Activated CD4-positive, alpha-beta memory T cell treated with anti-CD3 and anti-CD28 coated beads for 36 hours (primary cell): Measurements from ENCODE around the gene GNB4. TPM values are rescaled to one million over a fixed set of nuclear protein-coding genes. Genes with fewer than 3 reads are reported as not detected.
A peak's percentile ranks its signal among the peaks of the same experiment; 100 is the strongest.

Source experiments
- CTCF ChIA-PET: fragments of 350-600 bp; sonication (Branson Sonifier 250); formaldehyde crosslinking; loops from one replicate; lab custom pipeline; 2021; ENCODE audit warnings: antibody characterized with exemption, inconsistent platforms; lab: Charles Lee
- POLR2A ChIA-PET: fragments of 350-600 bp; sonication (Branson Sonifier 250); formaldehyde crosslinking; loops from one replicate; lab custom pipeline; 2021; ENCODE audit warnings: antibody characterized with exemption; lab: Charles Lee
- DNase-seq: peaks from one replicate; pipeline ENCODE4 v3.0.0-alpha.2; 2020
- H3K27ac Mint-ChIP-seq: one replicate; pipeline ENCODE4 v1.8.0; 2021; ENCODE audit warnings: mixed read lengths
- H3K27me3 Mint-ChIP-seq: one replicate; pipeline ENCODE4 v1.8.0; 2021; ENCODE audit warnings: mixed read lengths
- H3K36me3 Mint-ChIP-seq: one replicate; pipeline ENCODE4 v1.8.0; 2021; ENCODE audit warnings: mixed read lengths
- H3K4me1 Mint-ChIP-seq: one replicate; pipeline ENCODE4 v1.8.0; 2021; ENCODE audit warnings: low read depth, mixed read lengths
- H3K4me3 Mint-ChIP-seq: one replicate; pipeline ENCODE4 v1.8.0; 2021; ENCODE audit warnings: mild to moderate bottlenecking, mixed read lengths
- H3K9me3 Mint-ChIP-seq: one replicate; pipeline ENCODE4 v1.8.0; 2021; ENCODE audit warnings: mixed read lengths
- intact Hi-C: fragments of 100-400 bp; cut with micrococcal nuclease; formaldehyde crosslinking; loops from one replicate; pipeline ENCODE4 v1.15.1; 2023
- total RNA-seq, 2 experiments: library from RNA; stranded (reverse); gene quantifications; one replicate each; pipeline ENCODE4 v1.2.3, GENCODE V29; 2021

Gene GNB4
- total RNA-seq = under 1 TPM; 0.51 to 0.59 TPM

DNA sequence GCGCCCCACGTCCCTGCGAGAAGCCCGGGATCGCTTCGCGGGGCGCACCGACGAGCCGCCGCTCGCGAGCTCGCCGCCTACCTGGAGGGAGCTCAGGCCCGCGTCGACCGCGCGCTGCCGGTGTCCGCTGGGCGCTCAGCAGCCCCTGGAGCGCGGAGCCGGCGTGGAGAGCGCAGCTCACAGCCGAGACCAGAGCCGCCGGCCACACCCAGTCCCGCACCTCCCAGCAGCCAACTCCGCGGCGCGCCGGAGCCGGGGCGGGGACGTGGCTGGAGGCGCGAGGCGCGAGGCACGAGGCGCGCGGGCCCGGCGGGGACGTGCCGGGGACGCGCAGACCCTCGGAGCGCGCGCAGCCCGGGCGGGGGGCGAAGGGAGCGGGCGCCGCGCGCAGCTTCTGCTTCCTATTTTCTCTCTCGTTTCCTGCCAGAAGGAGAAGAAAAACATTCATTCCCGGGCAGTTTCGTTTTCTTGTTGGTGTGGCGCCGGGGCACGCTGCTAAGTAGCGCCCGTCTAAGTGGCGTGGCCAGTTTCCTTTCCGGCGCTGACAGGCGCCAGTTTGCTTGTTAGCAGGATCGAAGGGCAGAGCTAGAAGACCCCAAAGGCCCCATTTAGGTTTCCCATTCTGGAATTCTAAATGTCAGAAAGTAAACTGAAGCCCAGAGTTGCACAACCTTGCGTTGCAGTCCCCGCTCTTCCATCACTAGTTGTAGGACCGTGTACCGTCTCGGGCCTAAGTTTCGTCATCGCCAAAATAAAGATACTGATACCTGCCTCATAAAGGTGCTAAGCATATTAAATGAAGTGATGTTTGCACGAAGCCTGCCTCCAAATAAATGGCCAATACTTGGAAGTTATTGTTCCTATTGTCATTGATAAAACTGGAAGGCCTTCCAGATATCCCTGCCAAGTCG lies at the start of gene GNB4:
TSS of gene GNB4 (minus strand) at position 206 of the 911 bp plus-strand sequence. CDS start 25,270 bp downstream, outside the sequence.
- Mint-ChIP-seq H3K36me3 (peaks cover 1% of the 10 kb centered on the region), H3K27me3 (peaks cover 58% of the 10 kb centered on the region), H3K9me3 (no peaks in the 10 kb centered on the region), H3K4me1 (peaks cover 14% of the 10 kb centered on the region), H3K4me3 (peak within 1 kb of the TSS; percentile 68), H3K27ac (no peak within 1 kb of the TSS)
- DNase-seq = peak; percentile 56
- ChIA-PET POLR2A (interaction anchor here (0.6 kb wide), 1 partner anchor 10 kb away, joined by 5 read pairs; no protein-coding TSS in a partner anchor), CTCF (no interaction called here)
- intact Hi-C loops = loop anchor here (1.0 to 2.0 kb wide), 2 partner anchors 104 to 111 kb away; partner anchors contain the start of genes ACTL6A and MFN1

GRCh38 chr3:179495483-179495882 lies 44.2 kb upstream of the GNB4 start:
- H3K27me3 Mint-ChIP-seq = no peaks in the 10 kb centered on the region
- H3K27ac Mint-ChIP-seq = no peak overlapping the region
- DNase-seq = no peak
- CTCF ChIA-PET = no interaction called here
- peaks cover 58% of the 10 kb centered on the region for H3K9me3 Mint-ChIP-seq
- POLR2A ChIA-PET = no interaction called here
- no peak overlapping the region for H3K4me3 Mint-ChIP-seq
- peaks cover 10% of the 10 kb centered on the region for H3K36me3 Mint-ChIP-seq
- intact Hi-C loops = no loop called here
- no peaks in the 10 kb centered on the region for H3K4me1 Mint-ChIP-seq

DNA sequence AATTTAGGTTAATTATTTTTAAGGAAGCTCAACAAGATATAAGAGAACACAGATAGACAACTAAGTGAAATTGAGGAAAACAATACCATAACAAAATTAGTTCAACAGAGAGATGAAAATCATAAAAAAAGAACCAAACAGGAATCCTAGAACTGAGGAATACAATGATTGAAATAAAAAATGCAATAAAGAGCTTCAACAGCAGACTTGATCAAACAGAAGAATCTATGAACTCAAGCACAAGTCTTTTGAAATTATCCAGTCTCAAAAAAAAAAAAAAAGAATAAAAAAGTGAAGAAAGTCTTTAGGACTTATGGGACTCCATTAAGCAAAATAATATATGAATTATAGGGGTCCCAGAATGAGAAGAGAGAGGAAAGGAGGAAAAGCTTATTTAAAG lies 42.0 kb upstream of the GNB4 start:
- ChIA-PET CTCF (no interaction called here), POLR2A (no interaction called here)
- peaks cover 64% of the 10 kb centered on the region for H3K9me3 Mint-ChIP-seq

DNA sequence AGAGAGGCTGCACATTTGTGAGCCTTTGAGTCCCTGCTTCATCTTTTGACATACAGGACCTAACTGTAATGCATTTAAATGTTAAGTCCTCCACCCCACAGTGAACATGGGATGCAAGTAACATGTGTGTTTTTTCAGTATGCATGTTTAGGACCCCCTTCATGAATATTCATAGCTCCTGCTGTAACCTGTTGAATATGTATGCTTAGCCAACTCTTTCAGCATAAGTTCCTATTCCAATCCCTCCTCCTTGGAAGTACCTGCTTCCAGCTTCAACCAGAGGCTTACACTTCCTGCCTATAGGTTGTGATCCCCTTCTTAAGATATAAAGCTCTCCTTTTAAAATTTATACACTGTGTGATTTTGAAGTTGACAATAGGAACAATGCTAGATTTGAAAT lies 36.9 kb upstream of the GNB4 start:
- Mint-ChIP-seq H3K27me3 (no peaks in the 10 kb centered on the region), H3K9me3 (peaks cover 31% of the 10 kb centered on the region), H3K4me1 (no peaks in the 10 kb centered on the region), H3K36me3 (peaks cover 4% of the 10 kb centered on the region), H3K4me3 (no peak overlapping the region), H3K27ac (no peak overlapping the region)
- ChIA-PET POLR2A (no interaction called here), CTCF (no interaction called here)
- no peak for DNase-seq
- intact Hi-C loops = no loop called here

More for the DNA sequence above, 42.0 kb upstream of the GNB4 start:
- Mint-ChIP-seq H3K4me3 (no peak overlapping the region), H3K27me3 (no peaks in the 10 kb centered on the region), H3K36me3 (peaks cover 10% of the 10 kb centered on the region), H3K4me1 (no peaks in the 10 kb centered on the region), H3K27ac (no peak overlapping the region)
- no peak for DNase-seq
- intact Hi-C loops = no loop called here

DNA sequence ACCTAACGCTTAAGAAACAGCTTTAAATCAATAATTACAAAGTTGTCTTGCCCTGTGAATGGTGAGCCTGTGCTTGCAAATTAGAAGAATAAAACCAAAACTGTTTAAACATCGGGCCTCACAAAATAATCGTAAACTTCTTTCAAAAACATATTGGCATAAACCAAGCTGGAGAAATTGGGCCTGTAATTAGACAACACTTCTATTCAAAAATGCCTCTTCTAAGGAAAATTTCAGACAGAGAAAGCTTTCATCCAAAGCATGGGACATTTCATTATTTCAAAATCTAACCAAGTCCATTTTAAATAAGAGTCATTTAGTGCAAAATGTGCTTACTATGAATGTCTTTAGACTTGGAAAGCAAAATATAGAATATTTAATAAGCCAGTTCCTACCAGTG lies 35.5 kb upstream of the GNB4 start:
- Mint-ChIP-seq H3K27ac (no peak overlapping the region), H3K4me3 (no peak overlapping the region), H3K36me3 (no peaks in the 10 kb centered on the region), H3K4me1 (no peaks in the 10 kb centered on the region), H3K9me3 (peaks cover 18% of the 10 kb centered on the region), H3K27me3 (no peaks in the 10 kb centered on the region)
- intact Hi-C loops = no loop called here
- ChIA-PET CTCF (no interaction called here), POLR2A (no interaction called here)
- DNase-seq = no peak

GRCh38 chr3:179482857-179483256 lies 31.6 kb upstream of the GNB4 start:
- Mint-ChIP-seq H3K4me3 (no peak overlapping the region), H3K27me3 (no peaks in the 10 kb centered on the region), H3K4me1 (no peaks in the 10 kb centered on the region), H3K36me3 (no peaks in the 10 kb centered on the region), H3K27ac (no peak overlapping the region), H3K9me3 (no peaks in the 10 kb centered on the region)
- intact Hi-C loops = no loop called here
- DNase-seq = no peak
- ChIA-PET CTCF (no interaction called here), POLR2A (no interaction called here)

DNA sequence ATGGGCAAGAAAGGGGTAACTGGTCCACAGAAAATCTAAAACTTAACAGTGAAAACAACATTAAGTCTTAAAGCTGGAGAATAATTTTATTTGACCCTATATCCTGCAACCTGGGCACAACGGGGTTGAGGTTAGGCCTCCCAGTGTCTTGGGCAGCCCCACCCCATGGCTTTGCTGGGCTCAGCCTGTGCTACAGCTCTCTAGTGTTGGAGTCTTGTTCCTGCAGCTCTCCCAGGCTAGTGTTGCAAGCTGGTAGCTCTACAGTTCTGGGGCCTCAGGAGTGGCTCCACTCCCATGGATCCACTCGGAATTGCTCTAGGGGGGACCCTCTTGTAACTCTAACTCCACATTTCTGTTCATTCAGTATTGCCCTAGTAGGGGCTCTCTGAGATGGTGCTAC lies 24.9 kb upstream of the GNB4 start:
- POLR2A ChIA-PET = no interaction called here
- no peak overlapping the region for H3K4me3 Mint-ChIP-seq
- no peak overlapping the region for H3K27ac Mint-ChIP-seq
- DNase-seq = no peak
- H3K4me1 Mint-ChIP-seq = no peaks in the 10 kb centered on the region
- CTCF ChIA-PET = no interaction called here
- no peaks in the 10 kb centered on the region for H3K27me3 Mint-ChIP-seq
- intact Hi-C loops = no loop called here
- no peaks in the 10 kb centered on the region for H3K36me3 Mint-ChIP-seq
- H3K9me3 Mint-ChIP-seq = no peaks in the 10 kb centered on the region

DNA sequence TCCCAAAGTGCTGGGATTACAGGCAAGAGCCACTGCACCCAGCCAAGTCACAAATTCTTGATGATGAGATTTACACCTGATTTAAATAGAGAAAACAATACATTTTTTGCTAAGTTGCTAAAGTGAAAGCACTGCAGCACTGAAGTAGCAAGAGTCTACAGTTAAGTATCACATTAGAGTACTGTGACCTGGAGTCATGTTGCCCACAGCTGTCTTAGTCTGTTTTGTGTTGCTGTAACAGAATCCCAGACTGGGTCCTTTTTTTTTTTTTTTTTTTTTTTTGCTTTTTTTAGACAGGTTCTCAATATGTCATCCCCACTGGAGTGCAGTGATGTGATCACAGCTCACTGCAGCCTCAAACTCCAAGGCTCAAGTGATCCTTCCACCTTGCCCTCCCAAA lies 23.2 kb upstream of the GNB4 start:
- Mint-ChIP-seq H3K27me3 (no peaks in the 10 kb centered on the region), H3K9me3 (no peaks in the 10 kb centered on the region), H3K27ac (no peak overlapping the region), H3K4me3 (no peak overlapping the region), H3K4me1 (no peaks in the 10 kb centered on the region), H3K36me3 (no peaks in the 10 kb centered on the region)
- CTCF ChIA-PET = no interaction called here
- intact Hi-C loops = no loop called here
- POLR2A ChIA-PET = no interaction called here
- no peak for DNase-seq

- ChIA-PET POLR2A (no interaction called here), CTCF (no interaction called here)
- DNase-seq = no peak
- H3K27ac Mint-ChIP-seq = no peak overlapping the region
- no peaks in the 10 kb centered on the region for H3K36me3 Mint-ChIP-seq
- no peak overlapping the region for H3K4me3 Mint-ChIP-seq
- H3K4me1 Mint-ChIP-seq = no peaks in the 10 kb centered on the region
- no peaks in the 10 kb centered on the region for H3K27me3 Mint-ChIP-seq
- H3K9me3 Mint-ChIP-seq = no peaks in the 10 kb centered on the region
- intact Hi-C loops = no loop called here
Measured at GRCh38 chr3:179473565-179473964, 22.3 kb upstream of the GNB4 start.

- Mint-ChIP-seq H3K9me3 (no peaks in the 10 kb centered on the region), H3K27ac (no peak overlapping the region), H3K4me3 (peak overlapping the region; percentile 12), H3K27me3 (peaks cover 12% of the 10 kb centered on the region), H3K4me1 (peaks cover 7% of the 10 kb centered on the region), H3K36me3 (no peaks in the 10 kb centered on the region)
- ChIA-PET CTCF (no interaction called here), POLR2A (no interaction called here)
- intact Hi-C loops = no loop called here
- DNase-seq = peak; percentile 30
Measured at GRCh38 chr3:179464323-179465092, 13.2 kb upstream of the GNB4 start.

GRCh38 chr3:179463319-179463718 lies 12.0 kb upstream of the GNB4 start:
- peaks cover 12% of the 10 kb centered on the region for H3K27me3 Mint-ChIP-seq
- H3K9me3 Mint-ChIP-seq = no peaks in the 10 kb centered on the region
- intact Hi-C loops = no loop called here
- H3K27ac Mint-ChIP-seq = no peak overlapping the region
- no peak for DNase-seq
- CTCF ChIA-PET = no interaction called here
- H3K4me1 Mint-ChIP-seq = peaks cover 7% of the 10 kb centered on the region
- POLR2A ChIA-PET = no interaction called here
- H3K36me3 Mint-ChIP-seq = no peaks in the 10 kb centered on the region
- H3K4me3 Mint-ChIP-seq = no peak overlapping the region

- Mint-ChIP-seq H3K4me3 (no peak overlapping the region), H3K36me3 (no peaks in the 10 kb centered on the region), H3K9me3 (no peaks in the 10 kb centered on the region), H3K27me3 (peaks cover 18% of the 10 kb centered on the region), H3K4me1 (peaks cover 7% of the 10 kb centered on the region), H3K27ac (no peak overlapping the region)
- no peak for DNase-seq
- POLR2A ChIA-PET = no interaction called here
- intact Hi-C loops = no loop called here
- CTCF ChIA-PET = no interaction called here
Measured at GRCh38 chr3:179460260-179460659, 9.0 kb upstream of the GNB4 start.
